Cardiac muscle cell (in vitro differentiated cells and primary cell): ENCODE results near the gene POU6F2. TPM values are rescaled to one million over a fixed set of nuclear protein-coding genes. Genes with fewer than 3 reads are reported as not detected.
"Not testable (repeated sequence)": the region's sequence is repeated elsewhere in the genome, so short reads cannot be mapped to it uniquely, and the experiment has no call there.

Experiments
- DNase-seq, 2 donors: peaks; one replicate each; pipeline versions ENCODE4 v3.0.0 to v3.0.0-alpha.2; 2010 to 2017; ENCODE audit warnings: low read depth in 1 of 2, low spot score in 1 of 2
- H3K27ac ChIP-seq: fragments of 200-600 bp; sonication (generic); 2 replicates; pipeline ENCODE4 v1.5.1; 2016
- H3K27me3 ChIP-seq: fragments of 200-600 bp; sonication (generic); 2 replicates; pipeline ENCODE4 v1.6.0; 2016; ENCODE audit warnings: control low read depth
- H3K36me3 ChIP-seq: fragments of 200-600 bp; sonication (generic); 2 replicates; pipeline ENCODE4 v1.5.1; 2016; ENCODE audit warnings: control low read depth
- H3K4me1 ChIP-seq: fragments of 200-600 bp; sonication (generic); 2 replicates; pipeline ENCODE4 v1.8.1; 2017; ENCODE audit warnings: low read depth, mild to moderate bottlenecking, mixed run types
- H3K4me3 ChIP-seq: fragments of 200-600 bp; sonication (generic); 2 replicates; pipeline ENCODE4 v1.5.1; 2016; ENCODE audit warnings: mild to moderate bottlenecking
- H3K9me3 ChIP-seq: fragments of 200-600 bp; sonication (generic); 2 replicates; pipeline ENCODE4 v1.5.1; 2017; ENCODE audit warnings: low read depth, mild to moderate bottlenecking, control low read depth
- CTCF ChIP-seq: IDR thresholded peaks from 2 replicates; pipeline ENCODE4 v1.5.1; 2012; ENCODE audit warnings: low read depth, mild to moderate bottlenecking, low read length
- polyA plus RNA-seq: library from polyadenylated mRNA; unstranded; fragments of >200 nt; fragmentation: Nextera tagmentation; extraction: Ambion mirVana; gene quantifications from 2 replicates; pipeline ENCODE4 v1.2.1, GENCODE V29; 2016
- total RNA-seq: library from RNA; depleted of rRNA; stranded (reverse); fragments of >200 nt; gene quantifications from 2 replicates; pipeline ENCODE4 v1.2.3, GENCODE V29; 2016

POU6F2 gene
- total and polyA plus RNA-seq, 2 experiments from 2014 or later = 1.7 to 3.6 TPM

DNA sequence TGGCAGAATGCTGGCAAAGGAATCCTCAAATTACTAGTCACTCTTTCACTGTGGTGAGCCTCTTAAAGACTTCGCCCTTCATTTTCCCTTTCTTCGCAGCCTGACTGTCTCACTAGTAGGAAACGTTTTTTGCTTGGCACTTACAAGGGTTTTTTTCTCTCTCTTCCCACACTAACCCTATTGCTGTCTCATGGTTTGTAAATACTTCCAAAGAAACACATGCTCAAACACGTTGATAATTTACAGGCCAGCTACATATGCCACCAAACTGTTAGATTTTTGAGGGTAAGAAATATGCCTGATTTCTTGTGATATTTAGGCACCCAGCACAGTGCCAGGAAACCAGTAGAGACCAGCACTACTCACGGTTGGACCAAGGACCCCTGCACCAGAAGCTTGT is 340.2 kb downstream of the POU6F2 start:
- Histone ChIP-seq H3K36me3 (no peaks in the 10 kb centered on the region), H3K4me3 (no peak overlapping the region), H3K9me3 (no peaks in the 10 kb centered on the region), H3K27me3 (no peaks in the 10 kb centered on the region), H3K4me1 (no peaks in the 10 kb centered on the region), H3K27ac (no peak overlapping the region)
- TF ChIP-seq CTCF = no peak
- DNase-seq = no peak

GRCh38 chr7:39321245-39321644 is 343.5 kb downstream of the POU6F2 start:
- H3K36me3 ChIP-seq = no peaks in the 10 kb centered on the region
- no peaks in the 10 kb centered on the region for H3K4me1 ChIP-seq
- H3K27me3 ChIP-seq = no peaks in the 10 kb centered on the region
- H3K4me3 ChIP-seq = no peak overlapping the region
- DNase-seq = no peak
- no peaks in the 10 kb centered on the region for H3K9me3 ChIP-seq
- H3K27ac ChIP-seq = no peak overlapping the region
- TF ChIP-seq CTCF = no peak

- no peak overlapping the region for H3K4me3 ChIP-seq
- no peak for DNase-seq
- H3K4me1 ChIP-seq = no peaks in the 10 kb centered on the region
- H3K27ac ChIP-seq = no peak overlapping the region
- H3K9me3 ChIP-seq = no peaks in the 10 kb centered on the region
- no peaks in the 10 kb centered on the region for H3K36me3 ChIP-seq
- H3K27me3 ChIP-seq = no peaks in the 10 kb centered on the region
- TF ChIP-seq CTCF = no peak
These were observed 344.3 kb downstream of the POU6F2 start for GRCh38 chr7:39321909-39322498.

DNA sequence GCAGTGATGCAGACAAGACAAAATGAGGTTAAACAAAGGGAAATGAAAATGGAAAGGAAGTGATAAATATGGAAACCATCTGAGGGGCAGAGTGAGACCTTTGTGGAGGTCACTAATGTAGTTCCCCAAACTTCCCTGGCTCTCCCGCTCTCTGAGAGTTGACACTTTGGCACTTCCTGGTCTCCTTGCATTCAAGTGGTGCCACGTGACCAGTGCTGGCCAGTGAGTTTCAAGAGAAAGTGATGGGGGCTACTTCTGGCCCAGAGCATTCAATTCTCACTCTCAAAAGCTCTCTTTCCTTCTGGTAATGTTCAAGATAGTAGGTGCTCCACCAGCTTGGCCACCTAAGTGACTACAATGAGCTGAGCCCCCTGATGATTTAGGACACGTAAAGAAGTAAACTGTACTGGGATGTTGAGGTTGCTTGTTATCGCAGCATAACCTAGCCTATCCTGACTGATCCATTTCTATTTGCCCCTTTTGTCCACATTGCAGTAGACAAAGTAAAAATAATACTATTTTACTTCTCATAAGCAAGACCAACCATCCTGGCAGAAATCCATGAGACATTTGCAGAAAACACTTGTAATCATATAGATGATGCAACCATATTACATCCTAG is 346.5 kb downstream of the POU6F2 start:
- no peak overlapping the region for H3K27ac ChIP-seq
- no peak overlapping the region for H3K4me3 ChIP-seq
- H3K9me3 ChIP-seq = no peaks in the 10 kb centered on the region
- H3K27me3 ChIP-seq = no peaks in the 10 kb centered on the region
- no peaks in the 10 kb centered on the region for H3K4me1 ChIP-seq
- DNase-seq = no peak
- TF ChIP-seq CTCF = no peak
- H3K36me3 ChIP-seq = no peaks in the 10 kb centered on the region

- not testable (repeated sequence) for H3K36me3 ChIP-seq, H3K27me3 ChIP-seq
These were observed 353.9 kb downstream of the POU6F2 start for GRCh38 chr7:39331607-39332006.

GRCh38 chr7:39332142-39332541 is 354.4 kb downstream of the POU6F2 start:
- Histone ChIP-seq H3K36me3 (no peaks in the 10 kb centered on the region), H3K4me1 (no peaks in the 10 kb centered on the region), H3K27ac (no peak overlapping the region), H3K27me3 (no peaks in the 10 kb centered on the region), H3K9me3 (no peaks in the 10 kb centered on the region), H3K4me3 (no peak overlapping the region)
- TF ChIP-seq CTCF = no peak
- no peak for DNase-seq

More at GRCh38 chr7:39331607-39332006, 353.9 kb downstream of the POU6F2 start:
- not testable (repeated sequence) for H3K4me1 ChIP-seq, H3K27ac ChIP-seq, H3K9me3 ChIP-seq, H3K4me3 ChIP-seq
- DNase-seq = peak in 1 of 2 donors; percentile 72
